H1 (cell line): ENCODE data around the gene SPEN. TPM values are rescaled to one million over a fixed set of nuclear protein-coding genes. Genes with fewer than 3 reads are reported as not detected.

ENCODE experiments used
- CTCF ChIA-PET: fragments of 300-600 bp; sonication (Branson Sonifier 250); formaldehyde crosslinking; loops from one replicate; lab custom pipeline; 2021; ENCODE audit not compliant: partially characterized antibody; lab: Charles Lee
- POLR2A ChIA-PET: fragments of 300-600 bp; sonication (Branson Sonifier 250); formaldehyde crosslinking; loops from one replicate; lab custom pipeline; 2021; ENCODE audit warnings: inconsistent platforms; ENCODE audit not compliant: partially characterized antibody; lab: Charles Lee
- DNase-seq, 2 experiments: peaks; one replicate each; pipeline versions ENCODE4 v3.0.0 to v3.0.0-alpha.2; 2010 to 2022; ENCODE audit warnings: low spot score in 2 of 2, low read depth in 1 of 2, mixed read lengths in 1 of 2
- FAIRE-seq: peaks from 2 replicates; lab custom pipeline; 2011; peaks lifted over from hg19 to GRCh38; lab: Jason Lieb, UNC
- H2AFZ ChIP-seq: 2 replicates; pipeline ENCODE4 v1.8.1; 2012; ENCODE audit warnings: low read length, inconsistent platforms
- H2AK5ac ChIP-seq: 2 replicates; pipeline ENCODE4 v1.6.1; 2013; ENCODE audit warnings: low read depth, low read length
- H2BK120ac ChIP-seq: replicated peaks from 2 replicates; pipeline ENCODE3; 2013; ENCODE audit warnings: low read depth, low read length, inconsistent platforms
- H2BK12ac ChIP-seq: 2 replicates; pipeline ENCODE4 v1.6.1; 2013; ENCODE audit warnings: low read depth, low read length
- H2BK15ac ChIP-seq: 2 replicates; pipeline ENCODE4 v1.6.1; 2013; ENCODE audit warnings: low read length
- H2BK20ac ChIP-seq: 2 replicates; pipeline ENCODE4 v1.6.1; 2013; ENCODE audit warnings: low read length
- H2BK5ac ChIP-seq: 2 replicates; pipeline ENCODE4 v1.6.1; 2013; ENCODE audit warnings: low read depth, low read length
- H3K14ac ChIP-seq: 2 replicates; pipeline ENCODE4 v1.6.1; 2013; ENCODE audit warnings: inconsistent platforms; ENCODE audit not compliant: insufficient read length
- H3K18ac ChIP-seq: 2 replicates; pipeline ENCODE4 v1.6.1; 2013; ENCODE audit warnings: low read length; ENCODE audit errors: extremely low read depth
- H3K23ac ChIP-seq: 2 replicates; pipeline ENCODE4 v1.6.1; 2013; ENCODE audit warnings: inconsistent platforms; ENCODE audit not compliant: insufficient read length
- H3K23me2 ChIP-seq: 2 replicates; pipeline ENCODE4 v1.6.1; 2013; ENCODE audit warnings: low read depth, low read length
- H3K27ac ChIP-seq: 2 replicates; pipeline ENCODE4 v1.6.1; 2011; ENCODE audit warnings: low read depth, low read length, inconsistent platforms
- H3K27me3 ChIP-seq, 4 experiments: replicated peaks in 1 of 4; 1 replicate in 1 of 4; 2 replicates in 3 of 4; pipeline versions ENCODE4 v1.6.1 to v1.8.1; 2011 to 2013; ENCODE audit warnings: low read length in 3 of 4, mild to moderate bottlenecking in 3 of 4, inconsistent platforms in 2 of 4, mixed read lengths in 2 of 4, moderate library complexity in 1 of 4; ENCODE audit not compliant: control insufficient read depth in 3 of 4, insufficient read depth in 3 of 4; ENCODE audit errors: extremely low read depth in 1 of 4
- H3K36me3 ChIP-seq, 4 experiments: 2 replicates each; pipeline versions ENCODE4 v1.6.1 to v1.8.1; 2011 to 2013; ENCODE audit warnings: mild to moderate bottlenecking in 4 of 4, low read length in 3 of 4, moderate library complexity in 2 of 4, control low read depth in 1 of 4, inconsistent platforms in 1 of 4; ENCODE audit not compliant: insufficient read depth in 4 of 4, control insufficient read depth in 2 of 4
- H3K4ac ChIP-seq: replicated peaks from 2 replicates; pipeline ENCODE3; 2013; ENCODE audit warnings: low read length, low read depth, mixed read lengths, inconsistent platforms; ENCODE audit not compliant: insufficient read length
- H3K4me1 ChIP-seq, 4 experiments: replicated peaks in 1 of 4; 1 replicate in 1 of 4; 2 replicates in 3 of 4; pipeline versions ENCODE4 v1.6.1 to v1.8.1; 2011 to 2013; ENCODE audit warnings: low read length in 3 of 4, inconsistent platforms in 2 of 4, mixed read lengths in 1 of 4; ENCODE audit not compliant: insufficient read depth in 4 of 4, control insufficient read depth in 3 of 4
- H3K4me2 ChIP-seq, 2 experiments: 2 replicates each; pipeline versions ENCODE4 v1.6.1 to v1.8.1; 2011 to 2013; ENCODE audit warnings: low read depth in 2 of 2, low read length in 2 of 2, control low read depth in 1 of 2, inconsistent platforms in 1 of 2, mild to moderate bottlenecking in 1 of 2; ENCODE audit not compliant: insufficient read depth in 1 of 2
- H3K4me3 ChIP-seq, 4 experiments: fragments of 200-600, 300-600 bp in 1 of 4; sonication (generic), shearing (Covaris generic), sonication (Bioruptor Twin) in 1 of 4; 2 replicates each; pipeline versions ENCODE4 v1.5.1 to v1.8.1; 2011 to 2016; ENCODE audit warnings: low read length in 4 of 4, low read depth in 3 of 4, control low read depth in 2 of 4, inconsistent platforms in 2 of 4, mild to moderate bottlenecking in 2 of 4, mixed read lengths in 1 of 4, moderate library complexity in 1 of 4; ENCODE audit not compliant: insufficient read depth in 2 of 4; ENCODE audit errors: extremely low read depth in 1 of 4
- H3K56ac ChIP-seq: replicated peaks from 2 replicates; pipeline ENCODE3; 2013; ENCODE audit warnings: low read depth, mild to moderate bottlenecking, mixed read lengths, low read length, inconsistent platforms; ENCODE audit not compliant: insufficient read length
- H3K79me1 ChIP-seq: 2 replicates; pipeline ENCODE4 v1.6.1; 2013; ENCODE audit warnings: low read depth, low read length, control low read depth
- H3K79me2 ChIP-seq, 2 experiments: 2 replicates each; pipeline versions ENCODE4 v1.6.1 to v1.8.1; 2012 to 2013; ENCODE audit warnings: low read length in 2 of 2, mild to moderate bottlenecking in 2 of 2, inconsistent platforms in 1 of 2; ENCODE audit not compliant: insufficient read depth in 2 of 2, control insufficient read depth in 1 of 2
- H3K9ac ChIP-seq, 4 experiments: replicated peaks in 1 of 4; 1 replicate in 1 of 4; 2 replicates in 3 of 4; pipeline versions ENCODE4 v1.6.1 to v1.8.1; 2011 to 2013; ENCODE audit warnings: low read depth in 3 of 4, low read length in 3 of 4, control low read depth in 2 of 4, mild to moderate bottlenecking in 2 of 4, moderate library complexity in 2 of 4, inconsistent platforms in 1 of 4; ENCODE audit errors: extremely low read depth in 1 of 4
- H3K9me3 ChIP-seq, 2 experiments: 2 replicates each; pipeline versions ENCODE4 v1.6.1 to v1.8.1; 2012 to 2013; ENCODE audit warnings: mild to moderate bottlenecking in 2 of 2, moderate library complexity in 2 of 2, control low read depth in 1 of 2, inconsistent platforms in 1 of 2, low read depth in 1 of 2, low read length in 1 of 2, mixed read lengths in 1 of 2; ENCODE audit not compliant: insufficient read depth in 2 of 2
- H4K20me1 ChIP-seq, 2 experiments: replicated peaks in 1 of 2; 2 replicates each; pipeline versions ENCODE3 to v1.8.1; 2011 to 2013; ENCODE audit warnings: inconsistent platforms in 2 of 2, low read length in 2 of 2, mild to moderate bottlenecking in 1 of 2; ENCODE audit not compliant: insufficient read depth in 2 of 2, control insufficient read depth in 1 of 2
- H4K5ac ChIP-seq: 2 replicates; pipeline ENCODE4 v1.6.1; 2013; ENCODE audit warnings: low read length, low read depth, mixed read lengths, inconsistent platforms; ENCODE audit not compliant: insufficient read length
- H4K8ac ChIP-seq: 2 replicates; pipeline ENCODE4 v1.8.0; 2013; ENCODE audit warnings: mild to moderate bottlenecking, moderate library complexity, low read length, inconsistent platforms; ENCODE audit not compliant: insufficient read depth; ENCODE audit errors: extremely low read depth
- H4K91ac ChIP-seq: replicated peaks from 2 replicates; pipeline ENCODE3; 2013; ENCODE audit warnings: low read length, mixed read lengths, inconsistent platforms; ENCODE audit not compliant: insufficient read length
- BCL11A ChIP-seq, 2 experiments: IDR thresholded peaks; one replicate each; pipeline ENCODE4 v1.6.1; 2011; ENCODE audit warnings: low read depth in 2 of 2, low read length in 2 of 2, mild to moderate bottlenecking in 2 of 2
- CBX8 ChIP-seq: fragments of 300-800, 300-1000 bp; sonication (generic); IDR thresholded peaks from 2 replicates; pipeline ENCODE4 v1.7.1; 2016; ENCODE audit warnings: low read depth, low read length, borderline replicate concordance
- CEBPB ChIP-seq: IDR thresholded peaks from 2 replicates; pipeline ENCODE4 v1.6.1; 2012; ENCODE audit warnings: low read depth, low read length
- KDM5A ChIP-seq: fragments of 200-600 bp; IDR thresholded peaks from 2 replicates; pipeline ENCODE4 v1.7.1; 2012; ENCODE audit warnings: mild to moderate bottlenecking, low read length, inconsistent platforms, mixed read lengths
- RFX5 ChIP-seq: IDR thresholded peaks from 2 replicates; pipeline ENCODE4 v1.6.1; 2011; ENCODE audit warnings: low read depth, low read length, improper control_type of control experiment, borderline replicate concordance
- RXRA ChIP-seq: IDR thresholded peaks from 2 replicates; pipeline ENCODE4 v1.6.1; 2011; ENCODE audit warnings: low read depth, mild to moderate bottlenecking, low read length, moderate library complexity; ENCODE audit not compliant: insufficient read depth
- SIN3A ChIP-seq, 2 experiments: IDR thresholded peaks in 1 of 2; conservative IDR thresholded peaks in 1 of 2; 2 replicates each; pipeline ENCODE4 v1.6.1; 2011 to 2012; ENCODE audit warnings: low read length in 2 of 2, improper control_type of control experiment in 1 of 2, low read depth in 1 of 2, mild to moderate bottlenecking in 1 of 2
- YY1 ChIP-seq: IDR thresholded peaks from 2 replicates; pipeline ENCODE4 v1.6.1; 2011; ENCODE audit warnings: low read depth, mild to moderate bottlenecking, low read length
- polyA plus RNA-seq, 7 experiments: library from polyadenylated mRNA; depleted of rRNA in 3 of 7; stranded (reverse) in 5 of 7; unstranded in 2 of 7; fragments of >200 nt in 5 of 7; fragments of 200-250 nt in 2 of 7; gene quantifications; 1 replicate in 5 of 7; 2 replicates in 1 of 7; 4 replicates in 1 of 7; pipeline versions ENCODE4 v1.2.1 to v1.2.3, GENCODE V29; 2011 to 2013; ENCODE audit warnings: missing spikeins in 2 of 7, mixed read lengths in 2 of 7
- total RNA-seq: library from RNA; stranded (reverse); fragmentation: NEBNext Ultra II Directional; extraction: Animal tissue kit (Norgen Biotek cat#: 25700); gene quantifications from 2 replicates; pipeline ENCODE4 v1.2.1, GENCODE V29; 2021

The SPEN gene
- total and polyA plus RNA-seq, 2 of the 8 experiments (the other 6 are each of a cell fraction or from before 2014, with no cell fraction given): 12.5 to 52.1 TPM

GRCh38 chr1:15963363-15963967 is 116.0 kb downstream of the SPEN start:
- Histone ChIP-seq H2BK20ac (no peak overlapping the region), H4K8ac (no peak overlapping the region), H3K23me2 (no peaks in the 10 kb centered on the region; the same call in 1 of the 2 replicates), H3K27me3 (peaks cover 0 to 3% (median under 1%) of the 10 kb centered on the region in 4 experiments; a peak in 2 of 7 replicates), H3K9ac (no peak overlapping the region), H3K4me1 (peaks cover 0 to 6% (median 4%) of the 10 kb centered on the region in 4 experiments; a peak in 5 of 7 replicates), H3K9me3 (no peaks in the 10 kb centered on the region), H2AK5ac (no peak overlapping the region), H2BK120ac (no peak overlapping the region), H3K4me2 (no peak overlapping the region), H3K4ac (no peak overlapping the region), H4K5ac (no peak overlapping the region), H3K79me2 (peaks cover 0 to 3% of the 10 kb centered on the region in 2 experiments; a peak in 1 of 4 replicates), H3K23ac (no peak overlapping the region), H2BK12ac (no peak overlapping the region), H4K91ac (no peak overlapping the region), H3K4me3 (no peak overlapping the region), H3K14ac (no peak overlapping the region), H3K27ac (no peak overlapping the region), H3K79me1 (peaks cover 3% of the 10 kb centered on the region), H3K18ac (no peak overlapping the region), H2BK5ac (no peak overlapping the region), H3K56ac (no peak overlapping the region), H2BK15ac (no peak overlapping the region), H3K36me3 (no peaks in the 10 kb centered on the region; a peak in 1 of 8 replicates), H4K20me1 (peaks cover 3 to 13% of the 10 kb centered on the region in 2 experiments), H2AFZ (no peak overlapping the region)
- ChIA-PET CTCF (interaction anchor here (1.0 to 1.7 kb wide), 6 partner anchors 9 to 172 kb away, joined by 3 to 4 read pairs (median 4); no protein-coding TSS in a partner anchor), POLR2A (interaction anchor here (0.6 to 1.3 kb wide), 2 partner anchors 9 to 13 kb away, joined by 3 to 4 read pairs; partner anchors contain the start of gene ZBTB17)
- no peak for FAIRE-seq
- no peak for DNase-seq
- no peak for TF ChIP-seq YY1
- TF ChIP-seq RXRA: no peak
- TF ChIP-seq RFX5: no peak
- no peak for TF ChIP-seq CEBPB
- no peak for TF ChIP-seq CBX8
- TF ChIP-seq KDM5A: no peak
- TF ChIP-seq BCL11A (IDR thresholded peaks at IDR 0.05; ENCODE audit: low read depth in 2 of 2, low read length in 2 of 2): no peak
- TF ChIP-seq SIN3A (conservative IDR thresholded peaks at IDR 0.05 in 1 of 2, IDR thresholded peaks at IDR 0.05 in 1 of 2; ENCODE audit: low read depth in 1 of 2, low read length in 2 of 2): no peak
